A549 (cell line): ENCODE measurements around the gene PDE1C.

Experiments used
- CEBPB ChIP-seq, 2 experiments: fragments of >200 bp in 1 of 2; sonication (Bioruptor Twin) in 1 of 2; formaldehyde crosslinking in 1 of 2; IDR thresholded peaks; 2 replicates each; pipeline ENCODE4 v1.6.1; 2012 to 2016
- CHD2 ChIP-seq: fragments of 150-350 bp; IDR thresholded peaks from 2 replicates; pipeline ENCODE4 v1.6.1; 2014; ENCODE audit warnings: low read length; ENCODE audit not compliant: partially characterized antibody
- CHD4 ChIP-seq: fragments of 200-600 bp; sonication (generic); IDR thresholded peaks from 2 replicates; pipeline ENCODE4 v1.6.1; 2016; ENCODE audit warnings: antibody characterized with exemption, mild to moderate bottlenecking, borderline replicate concordance
- CTCF ChIP-seq: fragments of >200 bp; sonication (Bioruptor Twin); formaldehyde crosslinking; IDR thresholded peaks from 3 replicates; pipeline ENCODE4 v1.5.1; 2016
- EHMT2 ChIP-seq: fragments of 200-600 bp; sonication (generic); IDR thresholded peaks from 2 replicates; pipeline ENCODE4 v1.6.1; 2016; ENCODE audit warnings: antibody characterized with exemption, low read depth, mild to moderate bottlenecking, moderate library complexity
- ELK1 ChIP-seq: fragments of 150-350 bp; IDR thresholded peaks from 2 replicates; pipeline ENCODE4 v1.6.1; 2014; ENCODE audit warnings: low read depth, mild to moderate bottlenecking, low read length
- HEYL ChIP-seq: fragments of 250-450 bp; sonication (Bioruptor Pico); IDR thresholded peaks from 2 replicates; pipeline ENCODE4 v1.8.0; 2021; ENCODE audit warnings: mild to moderate bottlenecking, moderate library complexity
- MAX ChIP-seq: IDR thresholded peaks from 2 replicates; pipeline ENCODE4 v1.6.1; 2012
- POLR2A ChIP-seq: IDR thresholded peaks from 2 replicates; pipeline ENCODE4 v1.6.1; 2012; ENCODE audit warnings: mild to moderate bottlenecking, low read length
- RAD21 ChIP-seq, 2 experiments: fragments of >200 bp in 1 of 2; sonication (Bioruptor Twin) in 1 of 2; formaldehyde crosslinking in 1 of 2; IDR thresholded peaks in 1 of 2; conservative IDR thresholded peaks in 1 of 2; 2 replicates in 1 of 2; 3 replicates in 1 of 2; pipeline ENCODE4 v1.6.1; 2012 to 2018; ENCODE audit warnings: inconsistent platforms in 1 of 2
- RFX5 ChIP-seq: fragments of 450-650 bp; IDR thresholded peaks from 2 replicates; pipeline ENCODE4 v1.7.1; 2014; ENCODE audit warnings: antibody characterized with exemption, mild to moderate bottlenecking, moderate library complexity
- SREBF2 ChIP-seq: fragments of 450-650 bp; IDR thresholded peaks from 2 replicates; pipeline ENCODE4 v1.6.1; 2014; ENCODE audit warnings: mild to moderate bottlenecking, moderate library complexity
- USF2 ChIP-seq: fragments of 450-650 bp; IDR thresholded peaks from 2 replicates; pipeline ENCODE4 v1.6.1; 2014; ENCODE audit warnings: antibody characterized with exemption

- TF ChIP-seq MAX (no peak), EHMT2 (no peak), USF2 (no peak), SREBF2 (no peak), RFX5 (no peak), POLR2A (no peak), HEYL (CRISPR knock-in tag) (no peak), CEBPB (IDR thresholded peaks at IDR 0.05) (no peak), RAD21 (conservative IDR thresholded peaks at IDR 0.05 in 1 of 2, IDR thresholded peaks at IDR 0.05 in 1 of 2) (no peak), CTCF (no peak), CHD2 (no peak), ELK1 (no peak), CHD4 (no peak)
Observed at GRCh38 chr7:31783221-31783620, 287.0 kb downstream of the PDE1C start.
